Type B pancreatic cell (in vitro differentiated cells): ENCODE results near the gene LRRC40. TPM values are rescaled to one million over a fixed set of nuclear protein-coding genes. Genes with fewer than 3 reads are reported as not detected.

Experiments used
- DNase-seq: peaks from one replicate; pipeline ENCODE4 v3.0.0; 2021; ENCODE audit warnings: mixed read lengths; ENCODE audit not compliant: unreplicated experiment; ENCODE audit errors: extremely low spot score
- H3K27ac Mint-ChIP-seq: 2 replicates; pipeline ENCODE4 v1.8.0; 2021; ENCODE audit warnings: mild to moderate bottlenecking, mixed read lengths
- H3K27me3 Mint-ChIP-seq: 2 replicates; pipeline ENCODE4 v1.8.0; 2021; ENCODE audit warnings: mixed read lengths
- H3K36me3 Mint-ChIP-seq: 2 replicates; pipeline ENCODE4 v1.8.0; 2021; ENCODE audit warnings: mixed read lengths
- H3K4me1 Mint-ChIP-seq: one replicate; pipeline ENCODE4 v1.8.0; 2021; ENCODE audit warnings: mixed read lengths; ENCODE audit not compliant: unreplicated experiment
- H3K4me3 Mint-ChIP-seq: 2 replicates; pipeline ENCODE4 v1.8.0; 2021; ENCODE audit warnings: mild to moderate bottlenecking, mixed read lengths
- H3K9me3 Mint-ChIP-seq: 2 replicates; pipeline ENCODE4 v1.8.0; 2021; ENCODE audit warnings: mixed read lengths
- long read RNA-seq: library from polyadenylated mRNA; unstranded; transcript quantifications from one replicate; pipeline ENCODE4 v2.0.0, GENCODE V29; 2020
- total RNA-seq: library from RNA; stranded (reverse); gene quantifications from 2 replicates; pipeline ENCODE4 v1.2.1, GENCODE V29; 2021; ENCODE audit warnings: low replicate concordance
- TF ChIP-seq, protein P1 (sequence below): fragments of 200-600 bp; sonication (generic); conservative IDR thresholded peaks from 2 replicates; pipeline ENCODE4 v1.5.0; 2021; ENCODE audit warnings: antibody characterized with exemption, mild to moderate bottlenecking

LRRC40 gene
- total RNA-seq, result 12.3 and 18.9 TPM in 2 replicates
- long read RNA-seq, transcript LRRC40-201 (15 exons, 2,884 nt), result major isoform, 112 of 126 reads
- long read RNA-seq, partial matches to known transcripts, result 6 of 126 reads
- long read RNA-seq, other reads (novel, unspliced or antisense), result 8 of 126 reads

- DNase-seq, result peak; percentile 97
- H3K9me3 Mint-ChIP-seq, result no peaks in the 10 kb centered on the region
- H3K4me1 Mint-ChIP-seq, result peaks cover 20% of the 10 kb centered on the region
- peak within 1 kb of the TSS; percentile 100 for H3K27ac Mint-ChIP-seq
- TF ChIP-seq, protein P1, sequence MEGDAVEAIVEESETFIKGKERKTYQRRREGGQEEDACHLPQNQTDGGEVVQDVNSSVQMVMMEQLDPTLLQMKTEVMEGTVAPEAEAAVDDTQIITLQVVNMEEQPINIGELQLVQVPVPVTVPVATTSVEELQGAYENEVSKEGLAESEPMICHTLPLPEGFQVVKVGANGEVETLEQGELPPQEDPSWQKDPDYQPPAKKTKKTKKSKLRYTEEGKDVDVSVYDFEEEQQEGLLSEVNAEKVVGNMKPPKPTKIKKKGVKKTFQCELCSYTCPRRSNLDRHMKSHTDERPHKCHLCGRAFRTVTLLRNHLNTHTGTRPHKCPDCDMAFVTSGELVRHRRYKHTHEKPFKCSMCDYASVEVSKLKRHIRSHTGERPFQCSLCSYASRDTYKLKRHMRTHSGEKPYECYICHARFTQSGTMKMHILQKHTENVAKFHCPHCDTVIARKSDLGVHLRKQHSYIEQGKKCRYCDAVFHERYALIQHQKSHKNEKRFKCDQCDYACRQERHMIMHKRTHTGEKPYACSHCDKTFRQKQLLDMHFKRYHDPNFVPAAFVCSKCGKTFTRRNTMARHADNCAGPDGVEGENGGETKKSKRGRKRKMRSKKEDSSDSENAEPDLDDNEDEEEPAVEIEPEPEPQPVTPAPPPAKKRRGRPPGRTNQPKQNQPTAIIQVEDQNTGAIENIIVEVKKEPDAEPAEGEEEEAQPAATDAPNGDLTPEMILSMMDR, result peak; percentile 32
- H3K27me3 Mint-ChIP-seq, result no peaks in the 10 kb centered on the region
- peak within 1 kb of the TSS; percentile 100 for H3K4me3 Mint-ChIP-seq
- no peaks in the 10 kb centered on the region for H3K36me3 Mint-ChIP-seq
Measured at GRCh38 chr1:70205434-70206118, at the start of gene LRRC40. Gene LRRC40 (minus strand): TSS chr1:70205579. CDS start chr1:70205540, 39 bp downstream.

DNA sequence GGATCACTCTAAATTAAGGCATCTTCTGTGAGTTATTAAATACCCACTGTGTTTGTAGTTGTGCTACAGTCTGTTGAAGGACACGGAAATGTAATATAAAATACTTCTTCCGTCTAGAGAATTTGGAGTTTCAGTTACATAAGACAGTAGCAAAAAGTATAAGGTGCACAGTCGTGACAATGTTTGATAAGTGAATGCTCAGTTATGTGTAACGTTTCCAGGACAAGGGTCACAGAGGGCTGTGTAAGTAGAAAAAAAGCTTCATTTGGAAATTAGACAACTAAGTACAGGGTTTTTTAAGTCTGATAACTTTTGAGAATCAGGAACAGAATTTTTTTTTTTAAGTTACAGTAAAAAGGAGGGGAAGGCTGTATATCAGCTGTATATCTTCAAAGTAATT lies 43.4 kb upstream of the LRRC40 start:
- Mint-ChIP-seq H3K36me3 (peaks cover 42% of the 10 kb centered on the region), H3K4me1 (no peaks in the 10 kb centered on the region), H3K27me3 (no peaks in the 10 kb centered on the region), H3K9me3 (no peaks in the 10 kb centered on the region), H3K4me3 (no peak overlapping the region), H3K27ac (no peak overlapping the region)
- DNase-seq, result no peak
- TF ChIP-seq, protein P1, result no peak

- peaks cover 48% of the 10 kb centered on the region for H3K36me3 Mint-ChIP-seq
- H3K27ac Mint-ChIP-seq, result no peak overlapping the region
- DNase-seq, result no peak
- no peak overlapping the region for H3K4me3 Mint-ChIP-seq
- H3K9me3 Mint-ChIP-seq, result no peaks in the 10 kb centered on the region
- TF ChIP-seq, protein P1, result no peak
- no peaks in the 10 kb centered on the region for H3K4me1 Mint-ChIP-seq
- no peaks in the 10 kb centered on the region for H3K27me3 Mint-ChIP-seq
Measured at GRCh38 chr1:70247768-70248167, 42.4 kb upstream of the LRRC40 start.

- Mint-ChIP-seq H3K4me3 (no peak overlapping the region), H3K27ac (no peak overlapping the region), H3K9me3 (no peaks in the 10 kb centered on the region), H3K27me3 (no peaks in the 10 kb centered on the region), H3K36me3 (peaks cover 50% of the 10 kb centered on the region), H3K4me1 (no peaks in the 10 kb centered on the region)
- TF ChIP-seq, protein P1, result no peak
- no peak for DNase-seq
Measured at GRCh38 chr1:70247122-70247521, 41.7 kb upstream of the LRRC40 start.

DNA sequence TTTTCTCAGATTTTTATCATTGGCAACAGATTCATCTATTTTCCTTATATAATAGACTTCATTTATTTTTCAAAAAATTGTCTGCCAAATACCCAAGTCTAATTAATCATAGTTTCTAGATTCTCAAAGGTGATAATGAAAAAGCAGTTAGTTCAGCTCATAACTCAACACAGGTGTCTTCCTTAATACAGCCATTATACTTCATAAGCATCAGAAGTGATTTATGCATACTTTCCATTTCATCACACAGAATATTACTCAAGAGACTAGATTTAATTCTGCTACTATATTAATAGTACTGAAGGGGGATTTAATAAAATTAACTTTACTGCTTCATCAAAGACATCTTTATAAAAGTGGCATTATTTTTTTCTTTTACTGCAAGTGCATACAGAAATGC lies 34.6 kb upstream of the LRRC40 start:
- Mint-ChIP-seq H3K4me3 (no peak overlapping the region), H3K27me3 (no peaks in the 10 kb centered on the region), H3K27ac (no peak overlapping the region), H3K9me3 (no peaks in the 10 kb centered on the region), H3K36me3 (peaks cover 48% of the 10 kb centered on the region), H3K4me1 (no peaks in the 10 kb centered on the region)
- TF ChIP-seq, protein P1, result no peak
- DNase-seq, result no peak
